Measurements from ENCODE around the gene NPFFR1.

NPFFR1 gene

GRCh38 chr10:70324339-70324861 is 40.6 kb upstream of the NPFFR1 start:
- TF ChIP-seq PAX5 (IDR thresholded peaks at IDR 0.05; ENCODE audit: insufficient read depth, low read length, severe bottlenecking) (no peak), POLR2A (IDR thresholded peaks at IDR 0.05; ENCODE audit: low read depth, low read length) (no peak)
- FAIRE-seq, result no peak
- peak; percentile 40 for DNase-seq (ENCODE audit: insufficient read length, low spot score)

DNA sequence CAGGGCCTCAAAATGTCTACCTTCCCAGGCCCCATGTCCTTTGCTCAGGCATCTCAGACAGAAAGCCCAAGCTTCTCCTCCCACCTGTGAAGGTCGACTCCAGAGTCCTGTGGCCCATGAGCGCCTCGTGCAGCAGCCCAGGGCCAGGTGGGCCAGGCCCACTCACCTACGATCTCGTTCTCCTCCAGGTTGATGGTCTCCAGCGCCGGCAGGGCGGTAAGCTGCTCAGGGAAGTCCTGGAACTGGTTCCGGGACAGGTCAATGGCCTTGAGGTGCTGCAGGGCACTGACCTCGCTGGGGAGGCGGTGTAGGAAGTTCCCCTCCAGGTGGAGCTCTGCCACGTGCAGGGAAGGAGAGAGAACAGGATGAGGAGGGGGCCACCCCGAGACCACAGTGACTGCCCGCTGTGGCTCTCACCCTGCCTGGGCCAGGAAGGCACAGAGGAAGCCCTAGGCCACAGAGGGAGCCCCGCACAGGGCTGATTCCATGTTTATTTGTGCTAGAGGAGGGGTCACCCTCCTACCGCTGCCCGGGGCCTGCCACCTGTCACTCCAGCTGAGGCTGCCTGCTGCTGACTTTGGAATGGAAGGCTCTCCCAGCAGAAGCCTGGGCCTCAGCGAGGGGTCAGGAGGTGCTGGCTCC is 40.0 kb upstream of the NPFFR1 start:
- no peak for FAIRE-seq
- DNase-seq (ENCODE audit: insufficient read length, low spot score), result no peak
- no peak for TF ChIP-seq POLR2AphosphoS5 (IDR thresholded peaks at IDR 0.05; ENCODE audit: low read depth, low read length)
- TF ChIP-seq TAF1 (IDR thresholded peaks at IDR 0.05; ENCODE audit: low read depth, low read length), result no peak
- TF ChIP-seq POU2F2 (IDR thresholded peaks at IDR 0.05; ENCODE audit: low read depth, low read length), result no peak
- no peak for TF ChIP-seq SPI1 (IDR thresholded peaks at IDR 0.05; ENCODE audit: low read depth, low read length)
- TF ChIP-seq POLR2A (IDR thresholded peaks at IDR 0.05; ENCODE audit: low read depth, low read length), result no peak
- TF ChIP-seq PAX5 (IDR thresholded peaks at IDR 0.05; ENCODE audit: insufficient read depth, low read length, severe bottlenecking), result no peak

DNA sequence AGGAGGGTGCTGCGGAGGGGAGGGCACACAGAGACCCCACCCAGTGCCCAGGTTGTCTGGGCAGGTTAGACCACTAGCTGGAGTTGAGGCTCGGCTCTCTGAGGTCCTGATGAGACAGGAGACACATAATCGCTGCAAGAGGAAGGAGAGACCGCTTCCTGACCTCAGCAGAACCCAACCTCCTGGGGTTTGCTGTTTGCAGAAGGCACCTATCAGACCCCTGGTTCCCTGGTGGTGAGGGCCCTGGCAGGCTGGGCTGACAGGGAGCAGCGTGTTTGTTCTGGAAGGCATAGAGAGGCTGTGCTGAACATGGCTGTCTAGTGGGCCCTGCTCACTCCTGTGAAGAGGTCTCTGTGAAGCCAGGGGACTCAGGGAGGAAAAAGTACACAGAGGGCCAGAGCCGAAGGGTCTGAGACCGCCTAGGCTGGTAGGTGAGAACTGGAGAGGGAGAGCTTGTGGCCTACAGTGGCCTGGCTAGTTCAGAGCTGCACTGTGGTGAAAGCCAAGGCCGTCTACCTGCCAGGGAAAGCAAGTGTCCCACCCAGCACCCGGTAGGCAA is 39.4 kb upstream of the NPFFR1 start:
- FAIRE-seq (no peak), DNase-seq (ENCODE audit: insufficient read length, low spot score) (no peak)
- TF ChIP-seq TAF1 (IDR thresholded peaks at IDR 0.05; ENCODE audit: low read depth, low read length), result no peak
- no peak for TF ChIP-seq PAX5 (IDR thresholded peaks at IDR 0.05; ENCODE audit: insufficient read depth, low read length, severe bottlenecking)
- TF ChIP-seq POU2F2 (IDR thresholded peaks at IDR 0.05; ENCODE audit: low read depth, low read length), result no peak
- no peak for TF ChIP-seq SPI1 (IDR thresholded peaks at IDR 0.05; ENCODE audit: low read depth, low read length)
- no peak for TF ChIP-seq POLR2AphosphoS5 (IDR thresholded peaks at IDR 0.05; ENCODE audit: low read depth, low read length)
- TF ChIP-seq POLR2A (IDR thresholded peaks at IDR 0.05; ENCODE audit: low read depth, low read length), result no peak

GRCh38 chr10:70321897-70322890 is 38.4 kb upstream of the NPFFR1 start:
- TF ChIP-seq PAX5 (IDR thresholded peaks at IDR 0.05; ENCODE audit: insufficient read depth, low read length, severe bottlenecking), result no peak
- TF ChIP-seq SPI1 (IDR thresholded peaks at IDR 0.05; ENCODE audit: low read depth, low read length), result no peak
- no peak for TF ChIP-seq POU2F2 (IDR thresholded peaks at IDR 0.05; ENCODE audit: low read depth, low read length)
- no peak for TF ChIP-seq POLR2A (IDR thresholded peaks at IDR 0.05; ENCODE audit: low read depth, low read length)
- no peak for TF ChIP-seq POLR2AphosphoS5 (IDR thresholded peaks at IDR 0.05; ENCODE audit: low read depth, low read length)
- no peak for TF ChIP-seq TAF1 (IDR thresholded peaks at IDR 0.05; ENCODE audit: low read depth, low read length)
- DNase-seq (ENCODE audit: insufficient read length, low spot score) (no peak), FAIRE-seq (no peak)

- FAIRE-seq, result no peak
- TF ChIP-seq POLR2AphosphoS5 (IDR thresholded peaks at IDR 0.05; ENCODE audit: low read depth, low read length), result no peak
- TF ChIP-seq SPI1 (IDR thresholded peaks at IDR 0.05; ENCODE audit: low read depth, low read length), result no peak
- TF ChIP-seq POLR2A (IDR thresholded peaks at IDR 0.05; ENCODE audit: low read depth, low read length), result no peak
- TF ChIP-seq PAX5 (IDR thresholded peaks at IDR 0.05; ENCODE audit: insufficient read depth, low read length, severe bottlenecking), result no peak
- TF ChIP-seq POU2F2 (IDR thresholded peaks at IDR 0.05; ENCODE audit: low read depth, low read length), result no peak
- no peak for TF ChIP-seq TAF1 (IDR thresholded peaks at IDR 0.05; ENCODE audit: low read depth, low read length)
- DNase-seq (ENCODE audit: insufficient read length, low spot score), result no peak
Measured at GRCh38 chr10:70321233-70321632, 37.4 kb upstream of the NPFFR1 start.

DNA sequence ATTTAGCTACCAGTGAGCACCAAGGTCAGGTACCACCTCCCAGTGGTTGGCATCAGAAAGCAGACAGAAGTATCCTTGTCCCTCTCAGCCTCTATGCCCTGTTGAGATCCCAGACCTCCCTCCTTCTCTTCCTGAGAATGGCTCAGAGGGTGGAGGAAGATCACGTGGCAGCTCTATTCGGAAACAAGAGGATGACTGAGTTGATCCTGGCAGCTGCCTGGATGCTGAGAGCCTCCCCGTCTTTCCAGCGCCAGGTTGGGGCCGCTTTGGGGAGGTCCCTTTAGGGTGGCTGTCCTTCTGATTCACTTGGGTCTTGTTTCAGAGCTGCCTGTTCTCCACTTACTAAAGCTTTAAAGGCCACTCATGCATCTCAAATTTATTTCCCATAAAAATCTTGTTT is 36.9 kb upstream of the NPFFR1 start:
- FAIRE-seq (no peak), DNase-seq (ENCODE audit: insufficient read length, low spot score) (no peak)
- no peak for TF ChIP-seq TAF1 (IDR thresholded peaks at IDR 0.05; ENCODE audit: low read depth, low read length)
- no peak for TF ChIP-seq POU2F2 (IDR thresholded peaks at IDR 0.05; ENCODE audit: low read depth, low read length)
- no peak for TF ChIP-seq POLR2AphosphoS5 (IDR thresholded peaks at IDR 0.05; ENCODE audit: low read depth, low read length)
- no peak for TF ChIP-seq PAX5 (IDR thresholded peaks at IDR 0.05; ENCODE audit: insufficient read depth, low read length, severe bottlenecking)
- no peak for TF ChIP-seq SPI1 (IDR thresholded peaks at IDR 0.05; ENCODE audit: low read depth, low read length)
- TF ChIP-seq POLR2A (IDR thresholded peaks at IDR 0.05; ENCODE audit: low read depth, low read length), result no peak

DNA sequence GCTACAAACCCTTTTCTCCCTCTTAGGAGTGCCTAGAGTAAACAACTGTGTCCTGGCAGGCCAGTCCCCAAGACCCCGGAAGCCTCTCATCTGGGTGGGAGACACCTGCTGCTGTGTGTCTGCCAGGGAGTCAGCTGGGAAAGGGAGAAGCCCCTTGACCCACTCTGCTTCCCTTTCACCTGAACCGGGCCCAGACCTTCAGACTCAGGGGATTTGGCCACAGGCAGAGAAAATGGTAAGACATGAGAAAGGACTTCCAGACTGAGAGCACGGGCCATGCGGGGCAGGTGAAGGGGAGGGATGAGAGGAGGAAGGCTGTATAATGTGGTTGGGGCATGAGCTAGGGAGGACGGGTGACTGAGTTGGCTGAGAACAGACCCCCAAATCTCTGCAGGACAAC is 36.0 kb upstream of the NPFFR1 start:
- no peak for DNase-seq (ENCODE audit: insufficient read length, low spot score)
- no peak for TF ChIP-seq POLR2AphosphoS5 (IDR thresholded peaks at IDR 0.05; ENCODE audit: low read depth, low read length)
- TF ChIP-seq PAX5 (IDR thresholded peaks at IDR 0.05; ENCODE audit: insufficient read depth, low read length, severe bottlenecking), result no peak
- FAIRE-seq, result no peak

- no peak for DNase-seq (ENCODE audit: insufficient read length, low spot score)
- no peak for FAIRE-seq
- TF ChIP-seq TAF1 (IDR thresholded peaks at IDR 0.05; ENCODE audit: low read depth, low read length), result no peak
- TF ChIP-seq POLR2AphosphoS5 (IDR thresholded peaks at IDR 0.05; ENCODE audit: low read depth, low read length), result no peak
- TF ChIP-seq PAX5 (IDR thresholded peaks at IDR 0.05; ENCODE audit: insufficient read depth, low read length, severe bottlenecking), result no peak
- TF ChIP-seq SPI1 (IDR thresholded peaks at IDR 0.05; ENCODE audit: low read depth, low read length), result no peak
- TF ChIP-seq POU2F2 (IDR thresholded peaks at IDR 0.05; ENCODE audit: low read depth, low read length), result no peak
Measured at GRCh38 chr10:70319183-70319582, 35.4 kb upstream of the NPFFR1 start.

- TF ChIP-seq TAF1 (IDR thresholded peaks at IDR 0.05; ENCODE audit: low read depth, low read length), result no peak
- TF ChIP-seq PAX5 (IDR thresholded peaks at IDR 0.05; ENCODE audit: insufficient read depth, low read length, severe bottlenecking), result no peak
- TF ChIP-seq SPI1 (IDR thresholded peaks at IDR 0.05; ENCODE audit: low read depth, low read length), result no peak
- TF ChIP-seq POLR2A (IDR thresholded peaks at IDR 0.05; ENCODE audit: low read depth, low read length), result no peak
- no peak for TF ChIP-seq POLR2AphosphoS5 (IDR thresholded peaks at IDR 0.05; ENCODE audit: low read depth, low read length)
- TF ChIP-seq POU2F2 (IDR thresholded peaks at IDR 0.05; ENCODE audit: low read depth, low read length), result no peak
- DNase-seq (ENCODE audit: insufficient read length, low spot score) (no peak), FAIRE-seq (peak; percentile 38)
Measured at GRCh38 chr10:70317943-70318318, 34.1 kb upstream of the NPFFR1 start.

Data from GM12891 (cell line).